ENCODE measurements around the gene ODF2.
"Not testable (repeated sequence)": the region's sequence is repeated elsewhere in the genome, so short reads cannot be mapped to it uniquely, and the experiment has no call there.

ODF2 gene

GRCh38 chr9:128412120-128412790, 43.6 kb upstream of the ODF2 start:
- peak; percentile 51 for DNase-seq (ENCODE audit: low read depth)
- no peak overlapping the region for H3K4me3 ChIP-seq (replicated peaks; ENCODE audit: low read depth, low read length)
- peak; percentile 65 for TF ChIP-seq CTCF (IDR thresholded peaks at IDR 0.05; ENCODE audit: low read length, missing control alignments)

DNA sequence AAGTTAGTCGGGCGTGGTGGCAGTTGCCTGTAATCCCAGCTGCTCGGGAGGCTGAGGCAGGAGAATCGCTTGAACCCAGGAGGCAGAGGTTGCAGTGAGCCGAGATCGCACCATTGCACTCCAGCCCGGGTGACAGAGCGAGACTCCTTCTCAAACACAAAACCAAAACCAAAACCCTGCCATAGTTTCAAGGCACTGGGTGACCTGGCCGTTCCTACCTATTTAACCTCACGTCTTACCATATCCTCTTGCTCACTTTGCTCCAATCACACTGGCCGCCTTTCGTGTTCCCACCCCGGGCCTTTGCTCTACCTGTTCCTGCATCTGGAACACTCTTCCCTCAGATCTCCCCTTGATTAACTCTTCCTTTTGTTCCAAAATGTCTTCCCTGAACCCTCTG, 42.1 kb upstream of the ODF2 start:
- H3K4me3 ChIP-seq (replicated peaks; ENCODE audit: low read depth, low read length); DNase-seq (ENCODE audit: low read depth): not testable (repeated sequence)

- no peak for DNase-seq (ENCODE audit: low read depth)
- H3K4me3 ChIP-seq (replicated peaks; ENCODE audit: low read depth, low read length), result no peak overlapping the region
- peak; percentile 35 for TF ChIP-seq CTCF (IDR thresholded peaks at IDR 0.05; ENCODE audit: low read length, missing control alignments)
Measured at GRCh38 chr9:128414461-128414860, 41.3 kb upstream of the ODF2 start.

DNA sequence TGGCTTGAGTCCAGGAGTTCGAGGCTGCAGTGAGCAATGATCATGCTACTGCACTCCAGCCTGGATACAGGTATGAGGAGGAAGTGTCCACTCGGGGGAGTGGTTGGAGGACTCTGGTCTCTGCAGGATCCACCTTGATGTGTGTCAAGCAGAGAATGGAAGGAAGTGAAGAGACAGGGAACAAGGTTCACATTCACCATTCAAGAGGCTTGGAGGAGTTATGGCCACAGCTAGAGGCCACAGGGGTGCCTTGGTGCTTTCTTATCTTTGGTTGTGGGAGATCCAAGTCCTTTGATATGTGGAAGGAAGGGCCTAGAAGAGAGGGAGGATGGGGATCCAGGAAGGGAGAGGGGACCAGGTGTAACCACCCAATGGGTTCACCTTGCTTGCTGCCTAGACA, 40.5 kb upstream of the ODF2 start:
- no peak overlapping the region for H3K4me3 ChIP-seq (replicated peaks; ENCODE audit: low read depth, low read length)
- TF ChIP-seq CTCF (IDR thresholded peaks at IDR 0.05; ENCODE audit: low read length, missing control alignments), result no peak
- DNase-seq (ENCODE audit: low read depth), result no peak

GRCh38 chr9:128416014-128416413, 39.8 kb upstream of the ODF2 start:
- H3K4me3 ChIP-seq (replicated peaks; ENCODE audit: low read depth, low read length), result no peak overlapping the region
- no peak for TF ChIP-seq CTCF (IDR thresholded peaks at IDR 0.05; ENCODE audit: low read length, missing control alignments)
- no peak for DNase-seq (ENCODE audit: low read depth)

DNA sequence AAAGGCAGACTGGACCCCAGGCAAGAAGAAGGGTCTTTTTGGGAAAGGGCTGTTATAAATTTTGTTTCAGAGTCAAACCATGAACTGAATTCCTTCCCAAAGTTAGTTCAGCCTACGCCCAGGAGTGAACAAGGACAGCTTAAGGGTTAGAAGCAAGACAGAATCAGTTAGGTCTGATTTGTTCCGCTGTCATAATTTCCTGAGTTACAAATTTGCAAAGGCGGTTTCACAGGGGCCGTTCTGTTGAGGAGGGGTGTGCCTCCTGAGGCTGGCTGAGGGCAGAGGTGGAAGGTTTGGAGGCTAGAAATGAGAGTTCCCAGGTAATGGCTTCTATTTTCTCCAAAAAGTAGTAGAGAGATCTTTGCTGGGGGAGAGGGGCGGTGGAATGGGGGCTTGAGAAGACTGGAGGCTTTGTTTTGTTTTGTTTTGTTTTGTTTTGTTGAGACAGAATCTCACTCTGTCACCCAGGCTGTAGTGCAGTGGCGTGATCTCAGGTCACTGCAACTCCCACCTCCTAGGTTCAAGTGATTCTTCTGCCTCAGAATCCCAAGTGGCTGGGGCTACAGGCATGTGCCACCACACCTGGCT, 39.3 kb upstream of the ODF2 start:
- TF ChIP-seq CTCF (IDR thresholded peaks at IDR 0.05; ENCODE audit: low read length, missing control alignments), result no peak
- no peak overlapping the region for H3K4me3 ChIP-seq (replicated peaks; ENCODE audit: low read depth, low read length)
- DNase-seq (ENCODE audit: low read depth), result no peak

GRCh38 chr9:128419061-128419925, 36.5 kb upstream of the ODF2 start:
- H3K4me3 ChIP-seq (replicated peaks; ENCODE audit: low read depth, low read length), result no peak overlapping the region
- no peak for TF ChIP-seq CTCF (IDR thresholded peaks at IDR 0.05; ENCODE audit: low read length, missing control alignments)

More at GRCh38 chr9:128419061-128419925, 36.5 kb upstream of the ODF2 start:
- peak; percentile 51 for DNase-seq (ENCODE audit: low read depth)

Measured in fibroblast of pulmonary artery (primary cell).